Testis (tissue), 3 donors: ENCODE measurements around the gene PDK3. TPM values are rescaled to one million over a fixed set of nuclear protein-coding genes. Genes with fewer than 3 reads are reported as not detected.

Source experiments
- DNase-seq: peaks from one replicate; pipeline ENCODE4 v3.0.0-alpha.2; 2019
- H3K27ac ChIP-seq, 2 donors: fragments of 200-600 bp; sonication (generic); one replicate each; pipeline ENCODE4 v1.5.1; 2019
- H3K27me3 ChIP-seq: fragments of 200-600 bp; sonication (generic); one replicate; pipeline ENCODE4 v1.5.1; 2019
- H3K36me3 ChIP-seq: fragments of 200-600 bp; sonication (generic); one replicate; pipeline ENCODE4 v1.5.1; 2017; ENCODE audit warnings: low read depth; ENCODE audit errors: missing control alignments
- H3K4me1 ChIP-seq: fragments of 200-600 bp; sonication (generic); one replicate; pipeline ENCODE4 v1.5.1; 2019
- H3K4me3 ChIP-seq, 2 donors: fragments of 200-600 bp; sonication (generic); one replicate each; pipeline ENCODE4 v1.5.1; 2017 to 2019
- H3K9me3 ChIP-seq: fragments of 200-600 bp; sonication (generic); one replicate; pipeline ENCODE4 v1.5.1; 2017
- CTCF ChIP-seq, 3 experiments: fragments of 450-650 bp in 2 of 3; fragments of 200-600 bp in 1 of 3; sonication (generic) in 1 of 3; IDR thresholded peaks; one replicate each; pipeline ENCODE4 v1.5.1; 2016 to 2019; ENCODE audit warnings: antibody characterized with exemption in 3 of 3, mild to moderate bottlenecking in 2 of 3, moderate library complexity in 1 of 3
- POLR2A ChIP-seq: fragments of 450-650 bp; IDR thresholded peaks from one replicate; pipeline ENCODE4 v1.6.1; 2017; ENCODE audit warnings: antibody characterized with exemption, mild to moderate bottlenecking, moderate library complexity
- WGBS, 2 donors: methylation state at CpG; one replicate each; pipeline ENCODE4 v1.1.5; 2018; 5-methylcytosine and 5-hydroxymethylcytosine counted together
- intact Hi-C: fragments of 100-400 bp; cut with DNase I; formaldehyde crosslinking; loops from one replicate; pipeline ENCODE4 v1.15.1; 2023; ENCODE audit warnings: low total_unique reads
- polyA plus RNA-seq: library from polyadenylated mRNA; stranded (reverse); fragments of 350-450 nt; fragmentation: Illumina TruSeq; extraction: RNeasy Lipid Tissue Mini Kit (QIAGEN cat#74804); gene quantifications from one replicate; pipeline ENCODE4 v1.2.3, GENCODE V29; 2014; ENCODE audit warnings: low read depth, low replicate concordance; ENCODE audit not compliant: insufficient read depth
- total RNA-seq, 2 donors: library from RNA; depleted of rRNA; stranded (reverse); fragments of >200 nt; gene quantifications; one replicate each; pipeline ENCODE4 v1.2.3, GENCODE V29; 2016

Gene PDK3
- total and polyA plus RNA-seq, 3 donors from 2014 or later: 28.1 to 74.8 (median 71.1) TPM

DNA sequence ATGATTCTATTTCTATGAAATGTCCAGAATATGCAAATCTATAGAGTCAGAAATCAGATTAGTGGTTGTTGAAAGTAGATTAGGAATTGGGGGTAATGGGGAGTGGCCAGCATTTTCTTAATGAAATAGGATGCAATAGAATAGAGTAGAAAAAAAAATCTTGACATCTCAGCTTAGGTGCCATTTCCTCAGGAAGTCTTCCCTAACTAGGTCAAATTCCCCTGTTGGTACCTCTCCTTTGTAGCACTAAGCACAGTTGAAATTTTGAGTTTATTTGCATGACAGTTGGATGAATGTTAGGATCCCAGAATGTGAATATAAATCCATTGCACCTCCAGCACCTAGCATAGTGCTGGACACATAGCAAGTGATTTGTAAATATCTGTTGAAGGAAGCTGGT, 30.0 kb upstream of the PDK3 start:
- intact Hi-C loops: no loop called here
- Histone ChIP-seq H3K4me3 (no peak overlapping the region), H3K9me3 (no peaks in the 10 kb centered on the region), H3K4me1 (no peaks in the 10 kb centered on the region), H3K27ac (no peak overlapping the region), H3K27me3 (no peaks in the 10 kb centered on the region), H3K36me3 (no peaks in the 10 kb centered on the region)
- no peak for DNase-seq
- TF ChIP-seq CTCF (IDR thresholded peaks at IDR 0.05): no peak
- TF ChIP-seq POLR2A: no peak

DNA sequence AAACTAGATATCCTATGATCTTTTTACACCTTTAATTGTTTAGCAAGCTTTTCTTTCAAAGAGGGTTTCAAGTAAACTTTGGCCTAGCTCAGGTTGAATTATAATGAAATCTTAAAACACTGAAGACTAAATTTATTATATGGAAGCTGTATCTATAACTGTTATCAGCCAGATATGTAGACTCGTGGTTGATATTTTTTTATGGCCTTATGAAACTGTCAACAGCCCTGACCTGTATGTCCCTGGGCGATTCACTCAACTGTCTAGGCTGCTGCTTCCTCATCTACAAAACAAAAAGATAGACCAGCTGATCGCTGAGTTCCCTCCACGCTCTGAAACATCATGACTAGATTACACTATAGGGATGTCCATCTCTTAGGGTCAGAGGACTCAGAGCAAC, 21.2 kb upstream of the PDK3 start:
- DNase-seq: no peak
- Histone ChIP-seq H3K9me3 (no peaks in the 10 kb centered on the region), H3K4me3 (no peak overlapping the region), H3K27ac (peak overlapping the region in 1 of 2 donors; percentile 53), H3K36me3 (no peaks in the 10 kb centered on the region), H3K27me3 (no peaks in the 10 kb centered on the region), H3K4me1 (no peaks in the 10 kb centered on the region)
- no peak for TF ChIP-seq POLR2A
- TF ChIP-seq CTCF (IDR thresholded peaks at IDR 0.05): no peak
- WGBS, 2 donors: 71 to 73% methylated on average over 4 of the region's 4 CpGs
- intact Hi-C loops: no loop called here

DNA sequence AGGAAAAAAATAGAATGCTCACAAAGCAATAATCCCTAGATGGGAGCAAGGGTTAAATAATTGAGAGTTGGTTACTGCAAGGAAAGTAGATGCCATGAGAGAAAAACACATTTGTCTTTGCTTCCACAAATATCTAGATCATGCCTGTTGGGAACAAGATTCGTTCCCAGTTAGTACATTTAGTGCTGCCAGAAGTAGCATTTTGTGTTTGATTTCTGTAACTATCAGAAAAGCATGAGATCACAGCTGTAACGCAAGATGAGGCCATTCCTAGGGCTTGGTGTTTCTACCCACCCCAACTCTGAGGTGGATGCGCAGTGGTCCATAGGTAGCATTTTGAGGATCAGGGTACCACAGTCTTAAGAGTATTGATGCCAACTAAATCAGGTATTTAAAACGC, 20.4 kb upstream of the PDK3 start:
- Histone ChIP-seq H3K9me3 (no peaks in the 10 kb centered on the region), H3K36me3 (no peaks in the 10 kb centered on the region), H3K27me3 (no peaks in the 10 kb centered on the region), H3K4me3 (no peak overlapping the region), H3K4me1 (no peaks in the 10 kb centered on the region), H3K27ac (peak overlapping the region; percentile 18 to 70)
- intact Hi-C loops: no loop called here
- 37 to 48% methylated on average over 4 of the region's 4 CpGs for WGBS, 2 donors
- DNase-seq: no peak
- TF ChIP-seq CTCF (IDR thresholded peaks at IDR 0.05): no peak
- TF ChIP-seq POLR2A: no peak

- no peak overlapping the region for H3K27ac ChIP-seq
- WGBS, 2 donors: 71 to 75% methylated on average over 3 of the region's 3 CpGs
- intact Hi-C loops: no loop called here
- H3K36me3 ChIP-seq: no peaks in the 10 kb centered on the region
- no peaks in the 10 kb centered on the region for H3K9me3 ChIP-seq
- DNase-seq: no peak
- H3K4me3 ChIP-seq: no peak overlapping the region
- no peaks in the 10 kb centered on the region for H3K4me1 ChIP-seq
- TF ChIP-seq CTCF (IDR thresholded peaks at IDR 0.05) (no peak), POLR2A (no peak)
- H3K27me3 ChIP-seq: no peaks in the 10 kb centered on the region
Observed at GRCh38 chrX:24448762-24449250, 16.3 kb upstream of the PDK3 start.

DNA sequence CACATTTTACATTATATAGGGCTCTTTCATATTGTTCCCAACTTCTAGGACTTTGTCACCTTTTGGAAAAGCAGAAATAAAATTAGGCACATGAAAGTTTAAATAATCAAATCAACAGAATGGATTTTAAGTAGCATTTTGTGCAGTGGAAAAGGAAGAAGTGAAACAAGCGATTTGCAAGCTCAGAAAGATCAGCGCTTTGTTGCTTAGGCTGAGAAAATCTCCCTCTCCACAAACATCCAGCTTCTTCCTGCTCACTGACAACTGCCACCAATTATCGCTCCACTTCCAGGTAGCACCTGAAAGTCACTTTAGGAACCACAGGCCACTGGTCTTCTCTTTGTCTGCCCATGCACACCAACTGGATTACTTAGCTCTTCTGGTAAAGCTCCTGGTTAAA, 2.0 kb upstream of the PDK3 start:
- WGBS, 2 donors: 47 to 68% methylated on average over 3 of the region's 3 CpGs
- Histone ChIP-seq H3K36me3 (no peaks in the 10 kb centered on the region), H3K4me1 (no peaks in the 10 kb centered on the region), H3K9me3 (no peaks in the 10 kb centered on the region), H3K4me3 (no peak overlapping the region), H3K27me3 (no peaks in the 10 kb centered on the region), H3K27ac (no peak overlapping the region)
- intact Hi-C loops: no loop called here
- no peak for TF ChIP-seq POLR2A
- no peak for TF ChIP-seq CTCF (IDR thresholded peaks at IDR 0.05)
- DNase-seq: no peak
